Subcutaneous abdominal adipose tissue (tissue), 5 donors: Measurements from ENCODE around the gene MAP3K5.

Experiments
- H3K27ac ChIP-seq: one replicate; pipeline ENCODE4 v1.7.0; 2013; ENCODE audit warnings: low read depth, mild to moderate bottlenecking, inconsistent platforms, low read length, moderate library complexity
- H3K27me3 ChIP-seq, 5 donors: one replicate each; pipeline ENCODE4 v1.7.0; 2013; ENCODE audit warnings: low read length in 5 of 5, inconsistent platforms in 1 of 5; ENCODE audit not compliant: control insufficient read depth in 5 of 5, insufficient read depth in 4 of 5
- H3K36me3 ChIP-seq, 5 donors: one replicate each; pipeline ENCODE4 v1.7.0; 2013; ENCODE audit warnings: low read length in 5 of 5; ENCODE audit not compliant: control insufficient read depth in 5 of 5, insufficient read depth in 5 of 5
- H3K4me1 ChIP-seq, 5 donors: one replicate each; pipeline ENCODE4 v1.7.0; 2013; ENCODE audit warnings: low read length in 5 of 5, mild to moderate bottlenecking in 3 of 5, moderate library complexity in 1 of 5; ENCODE audit not compliant: control insufficient read depth in 5 of 5, insufficient read depth in 5 of 5
- H3K4me3 ChIP-seq, 5 donors: one replicate each; pipeline ENCODE4 v1.7.0; 2013; ENCODE audit warnings: low read length in 5 of 5, low read depth in 1 of 5
- H3K9ac ChIP-seq, 5 donors: one replicate each; pipeline ENCODE4 v1.7.0; 2013; ENCODE audit warnings: low read length in 5 of 5, mild to moderate bottlenecking in 4 of 5, moderate library complexity in 3 of 5
- H3K9me3 ChIP-seq, 5 donors: one replicate each; pipeline ENCODE4 v1.7.0; 2013; ENCODE audit warnings: low read length in 5 of 5; ENCODE audit not compliant: control insufficient read depth in 5 of 5
- donor health status: healthy.
- donor health status: healthy.
- donor health status: healthy.
- donor health status: healthy.
- donor health status: healthy.

Gene MAP3K5

DNA sequence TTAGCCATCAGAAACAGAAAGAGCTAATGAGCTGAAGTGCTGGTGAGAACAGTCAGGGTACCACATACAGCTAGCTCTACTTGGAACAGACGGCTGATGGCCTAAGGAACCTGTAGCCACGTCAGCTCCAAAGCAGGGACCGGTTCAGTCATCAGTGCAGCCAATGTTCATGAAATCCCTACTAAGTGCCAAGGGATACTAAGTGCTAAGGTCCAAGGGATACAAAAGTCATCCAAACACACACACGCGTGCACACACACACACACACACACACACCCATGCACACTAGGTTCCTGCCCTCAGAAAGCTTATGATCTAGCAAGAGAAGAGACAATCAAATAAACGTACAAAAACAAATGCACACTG lies 53.6 kb downstream of the MAP3K5 start:
- peak overlapping the region in 1 of 5 donors; percentile 34 for H3K4me3 ChIP-seq
- no peak overlapping the region for H3K9ac ChIP-seq
- peak overlapping the region; percentile 84 for H3K27ac ChIP-seq
- H3K9me3 ChIP-seq = no peaks in the 10 kb centered on the region
- peaks cover 2 to 33% (median 30%) of the 10 kb centered on the region in 5 donors for H3K4me1 ChIP-seq
- no peaks in the 10 kb centered on the region for H3K36me3 ChIP-seq
- H3K27me3 ChIP-seq = no peaks in the 10 kb centered on the region

- Histone ChIP-seq H3K4me3 (peak overlapping the region in 4 of 5 donors; percentile 24 to 52 (median 39)), H3K27ac (peak overlapping the region; percentile 84), H3K9ac (peak overlapping the region in 3 of 5 donors; percentile 11 to 61 (median 38))
Observed at GRCh38 chr6:136737871-136738691, 54.2 kb downstream of the MAP3K5 start.

DNA sequence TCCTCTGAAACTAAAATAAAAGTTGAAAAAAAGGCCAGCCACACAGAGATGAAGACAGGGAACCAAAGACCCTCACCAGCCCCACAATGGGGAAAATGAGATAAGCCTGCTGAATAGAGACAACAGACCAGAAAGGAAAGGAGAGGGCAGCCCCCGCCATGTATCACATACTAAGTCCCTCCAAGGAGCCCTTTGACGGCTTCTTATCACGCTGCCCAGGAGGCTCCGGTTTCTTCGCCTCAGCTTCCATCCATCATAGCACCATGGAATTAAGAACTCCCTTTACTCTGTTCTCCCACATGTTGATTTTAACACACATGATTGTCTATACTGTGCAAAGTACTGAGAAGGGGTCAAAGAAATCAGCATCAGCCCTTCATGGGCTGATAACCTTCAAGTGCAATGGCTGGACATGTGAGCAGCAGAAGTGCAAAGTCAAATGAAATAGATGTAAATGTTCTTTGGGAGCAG lies 54.9 kb downstream of the MAP3K5 start:
- Histone ChIP-seq H3K36me3 (no peaks in the 10 kb centered on the region), H3K4me1 (peaks cover 2 to 33% (median 30%) of the 10 kb centered on the region in 5 donors), H3K27ac (peak overlapping the region; percentile 70), H3K27me3 (no peaks in the 10 kb centered on the region), H3K4me3 (no peak overlapping the region), H3K9me3 (no peaks in the 10 kb centered on the region), H3K9ac (no peak overlapping the region)

More at GRCh38 chr6:136737871-136738691, 54.2 kb downstream of the MAP3K5 start:
- H3K36me3 ChIP-seq = no peaks in the 10 kb centered on the region
- H3K27me3 ChIP-seq = no peaks in the 10 kb centered on the region
- no peaks in the 10 kb centered on the region for H3K9me3 ChIP-seq
- H3K4me1 ChIP-seq = peaks cover 2 to 33% (median 30%) of the 10 kb centered on the region in 5 donors

DNA sequence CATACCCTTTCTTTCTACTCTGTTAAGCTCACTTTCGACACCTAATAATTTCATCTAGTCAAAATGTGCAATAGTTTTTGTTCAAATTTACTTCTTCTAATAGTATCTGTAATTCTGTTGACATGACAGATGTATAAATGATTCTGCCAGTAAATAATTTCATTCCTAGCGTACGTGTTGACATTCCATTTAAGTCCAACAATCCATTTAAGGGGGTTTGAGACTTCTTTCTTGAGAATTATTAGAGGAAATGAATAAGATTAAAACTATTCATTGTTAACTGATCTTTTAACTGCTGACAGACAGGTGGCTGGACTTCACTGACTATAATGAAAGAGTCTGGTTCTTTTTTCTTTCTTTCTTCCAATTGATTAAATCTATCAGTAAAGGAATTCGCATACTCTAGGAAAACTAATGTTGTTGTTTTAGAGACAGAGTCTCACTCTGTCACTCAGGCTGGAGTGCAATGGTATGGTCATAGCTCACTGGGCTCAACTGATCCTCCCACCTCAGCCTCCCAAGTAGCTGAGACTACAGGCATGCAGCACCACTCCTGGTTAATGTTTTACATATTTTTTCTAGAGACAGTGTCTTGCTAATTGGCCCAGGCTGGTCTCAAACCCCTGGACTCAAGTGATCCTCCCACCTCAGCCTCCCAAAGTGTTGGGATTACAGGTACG lies 55.9 kb downstream of the MAP3K5 start:
- Histone ChIP-seq H3K27me3 (no peaks in the 10 kb centered on the region), H3K4me3 (no peak overlapping the region), H3K9me3 (no peaks in the 10 kb centered on the region), H3K9ac (no peak overlapping the region), H3K27ac (no peak overlapping the region), H3K36me3 (no peaks in the 10 kb centered on the region), H3K4me1 (peaks cover 2 to 33% (median 30%) of the 10 kb centered on the region in 5 donors)

- Histone ChIP-seq H3K27me3 (no peaks in the 10 kb centered on the region), H3K9me3 (no peaks in the 10 kb centered on the region), H3K27ac (no peak overlapping the region), H3K9ac (no peak overlapping the region), H3K36me3 (no peaks in the 10 kb centered on the region), H3K4me1 (peaks cover 2 to 27% (median 25%) of the 10 kb centered on the region in 5 donors), H3K4me3 (no peak overlapping the region)
Observed at GRCh38 chr6:136734977-136735376, 57.3 kb downstream of the MAP3K5 start.

- H3K36me3 ChIP-seq = no peaks in the 10 kb centered on the region
- no peak overlapping the region for H3K9ac ChIP-seq
- H3K4me3 ChIP-seq = no peak overlapping the region
- H3K9me3 ChIP-seq = no peaks in the 10 kb centered on the region
- H3K27me3 ChIP-seq = no peaks in the 10 kb centered on the region
- no peak overlapping the region for H3K27ac ChIP-seq
- peaks cover 0 to 8% (median 7%) of the 10 kb centered on the region in 5 donors for H3K4me1 ChIP-seq
Observed at GRCh38 chr6:136732889-136733288, 59.4 kb downstream of the MAP3K5 start.

DNA sequence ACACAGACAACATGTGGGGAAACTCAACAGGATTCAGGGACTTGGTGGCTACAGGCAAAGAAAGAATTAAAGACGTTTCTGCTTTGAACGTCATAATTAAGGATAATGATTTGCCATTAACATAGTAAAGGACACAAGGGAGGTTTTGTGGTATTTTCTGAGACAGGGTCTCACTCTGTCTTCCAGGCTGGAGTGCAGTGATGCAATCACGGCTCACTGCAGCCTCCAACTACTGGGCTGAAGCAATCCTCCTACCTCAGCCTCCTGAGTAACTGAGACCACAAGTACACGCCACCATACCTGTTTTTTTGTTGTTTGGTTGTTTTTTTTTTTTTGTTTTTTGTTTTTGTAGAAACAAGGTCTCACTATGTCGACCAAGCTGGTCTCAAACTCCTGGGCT lies 62.4 kb downstream of the MAP3K5 start:
- H3K4me1 ChIP-seq = no peaks in the 10 kb centered on the region
- no peak overlapping the region for H3K4me3 ChIP-seq
- no peak overlapping the region for H3K27ac ChIP-seq
- H3K9me3 ChIP-seq = no peaks in the 10 kb centered on the region
- H3K36me3 ChIP-seq = no peaks in the 10 kb centered on the region
- H3K27me3 ChIP-seq = no peaks in the 10 kb centered on the region
- no peak overlapping the region for H3K9ac ChIP-seq

DNA sequence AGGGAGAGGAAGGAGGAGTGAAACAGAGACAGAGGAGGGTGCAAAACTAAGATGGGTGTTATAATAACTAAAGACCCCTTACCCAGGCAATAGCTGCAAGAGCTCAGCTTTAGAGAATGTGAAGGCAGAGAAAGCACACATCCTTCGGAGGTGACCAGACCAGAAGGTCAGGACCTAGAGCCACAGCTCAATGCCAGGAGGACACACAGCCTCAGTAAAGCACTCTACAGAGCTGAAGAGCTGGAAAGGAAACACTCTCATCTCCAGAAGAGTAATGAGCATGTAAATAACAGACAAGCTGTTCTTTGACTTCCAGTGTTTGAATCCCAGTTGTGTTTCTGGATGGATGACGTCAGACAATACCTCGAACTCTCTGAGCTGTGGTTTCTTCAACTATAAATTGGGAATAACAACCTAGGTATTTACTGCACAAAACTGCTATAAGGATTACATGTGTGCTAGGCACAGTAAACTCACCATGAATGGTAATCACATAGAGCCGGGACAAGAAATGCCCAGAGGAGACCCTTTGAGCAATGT lies 63.2 kb downstream of the MAP3K5 start:
- no peaks in the 10 kb centered on the region for H3K9me3 ChIP-seq
- H3K27ac ChIP-seq = no peak overlapping the region
- H3K4me1 ChIP-seq = no peaks in the 10 kb centered on the region
- H3K36me3 ChIP-seq = no peaks in the 10 kb centered on the region
- H3K4me3 ChIP-seq = no peak overlapping the region
- H3K9ac ChIP-seq = no peak overlapping the region
- H3K27me3 ChIP-seq = no peaks in the 10 kb centered on the region

DNA sequence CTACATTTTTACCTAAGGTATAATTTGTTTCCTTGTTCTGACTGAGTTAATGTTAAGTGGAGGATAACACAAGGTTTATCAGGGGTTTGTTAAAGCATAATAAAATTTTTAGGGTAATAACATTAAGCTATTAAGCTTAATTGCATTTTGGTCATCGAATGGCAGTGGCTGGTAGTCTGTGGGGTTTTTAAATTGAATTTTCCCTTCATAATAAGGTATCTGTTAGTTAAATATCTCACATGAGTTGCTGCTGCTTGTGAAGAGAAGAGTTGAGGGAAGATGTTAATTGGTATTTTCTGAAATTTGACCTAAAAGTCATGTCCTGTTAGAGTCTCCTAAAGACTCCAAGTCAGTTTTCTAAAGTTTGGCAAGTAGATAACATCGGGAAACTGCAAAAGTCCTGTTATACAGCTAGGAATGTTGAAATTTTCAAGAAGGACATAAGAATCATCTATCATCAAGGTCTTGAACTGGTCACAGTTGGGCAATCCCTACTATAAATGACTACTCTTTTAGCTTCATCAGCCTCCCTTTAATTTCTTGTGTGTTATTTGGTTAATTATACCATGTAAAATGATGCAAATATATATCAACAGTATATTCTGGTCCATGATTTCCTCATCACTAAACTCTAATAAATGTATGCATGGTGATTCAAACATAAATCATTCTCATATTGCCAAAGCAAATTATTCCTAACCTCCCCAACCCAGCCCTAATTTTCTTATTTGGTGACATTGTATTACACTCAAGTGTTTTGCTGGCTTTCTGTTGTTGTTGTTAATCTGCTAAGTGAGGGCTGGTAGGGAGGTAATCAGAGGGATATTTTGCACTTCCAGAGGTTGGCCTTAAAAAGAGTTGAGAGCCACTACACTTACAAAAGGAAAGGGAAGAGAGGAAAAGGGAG lies 64.0 kb downstream of the MAP3K5 start:
- Histone ChIP-seq H3K27me3 (no peaks in the 10 kb centered on the region), H3K9me3 (no peaks in the 10 kb centered on the region), H3K9ac (no peak overlapping the region), H3K4me1 (no peaks in the 10 kb centered on the region), H3K4me3 (no peak overlapping the region), H3K27ac (no peak overlapping the region), H3K36me3 (no peaks in the 10 kb centered on the region)
